ENCODE results near the gene IGFBP3. TPM values are rescaled to one million over a fixed set of nuclear protein-coding genes. Genes with fewer than 3 reads are reported as not detected.

The IGFBP3 gene
- total and polyA plus RNA-seq, 2 of the 13 experiments (the other 11 are each of a cell fraction or from before 2014, with no cell fraction given): 57.5 TPM; not detected in 1

DNA sequence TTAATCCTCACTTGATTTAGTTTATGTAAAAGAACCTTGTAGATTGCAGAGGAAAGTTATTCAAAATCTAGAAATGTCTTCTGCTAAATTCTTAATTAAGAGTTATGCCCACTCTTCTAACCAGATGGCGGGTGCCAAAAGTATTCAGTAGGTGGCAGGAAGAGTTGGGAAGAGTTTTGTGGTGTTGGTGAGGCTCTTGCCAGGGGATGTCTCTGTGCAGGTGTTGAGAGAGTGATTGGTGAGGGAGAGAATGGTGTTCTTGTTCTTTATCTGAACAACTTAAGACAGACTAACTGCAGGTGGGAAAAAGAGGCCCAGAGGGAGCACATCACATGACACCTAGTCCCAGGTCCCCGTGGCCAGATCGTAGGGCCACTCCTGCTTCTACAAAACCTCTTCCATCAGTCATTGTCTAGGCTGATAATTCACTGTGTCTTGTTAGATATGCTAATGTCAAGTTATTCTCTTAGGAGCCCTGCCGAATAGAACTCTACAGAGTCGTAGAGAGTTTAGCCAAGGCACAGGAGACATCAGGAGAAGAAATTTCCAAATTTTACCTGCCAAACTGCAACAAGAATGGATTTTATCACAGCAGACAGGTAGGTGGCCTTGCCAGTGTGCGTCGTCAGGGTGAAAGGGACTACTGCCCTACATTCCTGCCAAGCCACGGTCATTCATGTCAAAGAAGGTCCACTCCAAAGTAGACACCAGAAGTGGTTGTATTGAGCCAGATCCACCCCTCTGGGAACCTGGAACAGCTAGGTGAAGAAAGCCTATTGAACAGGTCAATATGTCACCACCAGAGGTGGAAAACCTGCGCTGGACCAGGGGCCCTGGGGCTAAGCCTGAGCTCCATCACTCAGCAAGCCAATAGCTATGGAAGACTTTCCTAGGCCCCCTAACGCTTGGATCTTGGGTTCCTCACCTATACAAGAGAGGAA, 29.3 kb downstream of the IGFBP3 start (continued):
- TF ChIP-seq ZFP90 (CRISPR knock-in tag; IDR thresholded peaks at IDR 0.05; ENCODE audit: borderline replicate concordance): no peak
- no peak for TF ChIP-seq TEAD2 (CRISPR knock-in tag; IDR thresholded peaks at IDR 0.05)
- TF ChIP-seq, protein P1, sequence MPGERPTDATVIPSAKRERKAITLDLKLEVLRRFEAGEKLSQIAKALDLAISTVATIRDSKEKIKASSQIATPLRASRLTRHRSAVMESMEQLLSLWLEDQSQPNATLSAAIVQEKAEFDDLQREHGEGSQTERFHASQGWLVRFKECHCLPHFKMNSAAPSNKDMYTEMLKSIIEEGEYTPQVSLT (CRISPR knock-in tag; IDR thresholded peaks at IDR 0.05; ENCODE audit: borderline replicate concordance, low read depth): no peak
- TF ChIP-seq, protein P2, sequence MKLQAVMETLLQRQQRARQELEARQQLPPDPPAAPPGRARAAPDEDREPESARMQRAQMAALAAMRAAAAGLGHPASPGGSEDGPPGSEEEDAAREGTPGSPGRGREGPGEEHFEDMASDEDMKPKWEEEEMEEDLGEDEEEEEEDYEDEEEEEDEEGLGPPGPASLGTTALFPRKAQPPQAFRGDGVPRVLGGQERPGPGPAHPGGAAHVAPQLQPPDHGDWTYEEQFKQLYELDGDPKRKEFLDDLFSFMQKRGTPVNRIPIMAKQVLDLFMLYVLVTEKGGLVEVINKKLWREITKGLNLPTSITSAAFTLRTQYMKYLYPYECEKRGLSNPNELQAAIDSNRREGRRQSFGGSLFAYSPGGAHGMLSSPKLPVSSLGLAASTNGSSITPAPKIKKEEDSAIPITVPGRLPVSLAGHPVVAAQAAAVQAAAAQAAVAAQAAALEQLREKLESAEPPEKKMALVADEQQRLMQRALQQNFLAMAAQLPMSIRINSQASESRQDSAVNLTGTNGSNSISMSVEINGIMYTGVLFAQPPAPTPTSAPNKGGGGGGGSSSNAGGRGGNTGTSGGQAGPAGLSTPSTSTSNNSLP (IDR thresholded peaks at IDR 0.05; ENCODE audit: low read depth, low read length): no peak
- TF ChIP-seq ZC3H13 (CRISPR knock-in tag; IDR thresholded peaks at IDR 0.05): peak; percentile 97
- 0 out of 2 replicates have a peak, but pooled peaks have one; percentile 16 for TF ChIP-seq NRL (CRISPR knock-in tag; IDR thresholded peaks at IDR 0.05; ENCODE audit: borderline replicate concordance)
- 0 out of 2 replicates have a peak, but pooled peaks have one; percentile 41 for TF ChIP-seq ZNF790 (CRISPR knock-in tag; IDR thresholded peaks at IDR 0.05; ENCODE audit: borderline replicate concordance)
- no peak for TF ChIP-seq MAFF (IDR thresholded peaks at IDR 0.05; ENCODE audit: low read depth, low read length)
- TF ChIP-seq ZNF75D (CRISPR knock-in tag; IDR thresholded peaks at IDR 0.05; ENCODE audit: borderline replicate concordance): no peak
- TF ChIP-seq, protein P3, sequence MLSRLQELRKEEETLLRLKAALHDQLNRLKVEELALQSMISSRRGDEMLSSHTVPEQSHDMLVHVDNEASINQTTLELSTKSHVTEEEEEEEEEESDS (CRISPR knock-in tag; IDR thresholded peaks at IDR 0.05; ENCODE audit: borderline replicate concordance): peak; percentile 25; the same call in 1 of the 2 replicates
- peak; percentile 15; the same call in 1 of the 2 replicates for TF ChIP-seq EED (CRISPR knock-in tag; IDR thresholded peaks at IDR 0.05)
- no peak; the same call in 1 of the 2 replicates for TF ChIP-seq ZNF350 (CRISPR knock-in tag; IDR thresholded peaks at IDR 0.05; ENCODE audit: borderline replicate concordance, low read depth)
- TF ChIP-seq, protein P4, sequence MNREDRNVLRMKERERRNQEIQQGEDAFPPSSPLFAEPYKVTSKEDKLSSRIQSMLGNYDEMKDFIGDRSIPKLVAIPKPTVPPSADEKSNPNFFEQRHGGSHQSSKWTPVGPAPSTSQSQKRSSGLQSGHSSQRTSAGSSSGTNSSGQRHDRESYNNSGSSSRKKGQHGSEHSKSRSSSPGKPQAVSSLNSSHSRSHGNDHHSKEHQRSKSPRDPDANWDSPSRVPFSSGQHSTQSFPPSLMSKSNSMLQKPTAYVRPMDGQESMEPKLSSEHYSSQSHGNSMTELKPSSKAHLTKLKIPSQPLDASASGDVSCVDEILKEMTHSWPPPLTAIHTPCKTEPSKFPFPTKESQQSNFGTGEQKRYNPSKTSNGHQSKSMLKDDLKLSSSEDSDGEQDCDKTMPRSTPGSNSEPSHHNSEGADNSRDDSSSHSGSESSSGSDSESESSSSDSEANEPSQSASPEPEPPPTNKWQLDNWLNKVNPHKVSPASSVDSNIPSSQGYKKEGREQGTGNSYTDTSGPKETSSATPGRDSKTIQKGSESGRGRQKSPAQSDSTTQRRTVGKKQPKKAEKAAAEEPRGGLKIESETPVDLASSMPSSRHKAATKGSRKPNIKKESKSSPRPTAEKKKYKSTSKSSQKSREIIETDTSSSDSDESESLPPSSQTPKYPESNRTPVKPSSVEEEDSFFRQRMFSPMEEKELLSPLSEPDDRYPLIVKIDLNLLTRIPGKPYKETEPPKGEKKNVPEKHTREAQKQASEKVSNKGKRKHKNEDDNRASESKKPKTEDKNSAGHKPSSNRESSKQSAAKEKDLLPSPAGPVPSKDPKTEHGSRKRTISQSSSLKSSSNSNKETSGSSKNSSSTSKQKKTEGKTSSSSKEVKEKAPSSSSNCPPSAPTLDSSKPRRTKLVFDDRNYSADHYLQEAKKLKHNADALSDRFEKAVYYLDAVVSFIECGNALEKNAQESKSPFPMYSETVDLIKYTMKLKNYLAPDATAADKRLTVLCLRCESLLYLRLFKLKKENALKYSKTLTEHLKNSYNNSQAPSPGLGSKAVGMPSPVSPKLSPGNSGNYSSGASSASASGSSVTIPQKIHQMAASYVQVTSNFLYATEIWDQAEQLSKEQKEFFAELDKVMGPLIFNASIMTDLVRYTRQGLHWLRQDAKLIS (CRISPR knock-in tag; IDR thresholded peaks at IDR 0.05): peak; percentile 62; the same call in 1 of the 2 replicates
- TF ChIP-seq ZBTB1 (CRISPR knock-in tag; IDR thresholded peaks at IDR 0.05; ENCODE audit: borderline replicate concordance): no peak
- TF ChIP-seq ZBTB42 (CRISPR knock-in tag; IDR thresholded peaks at IDR 0.05): no peak
- no peak for TF ChIP-seq ZNF670 (CRISPR knock-in tag; IDR thresholded peaks at IDR 0.05; ENCODE audit: borderline replicate concordance)
- no peak for TF ChIP-seq KMT2B (CRISPR knock-in tag; IDR thresholded peaks at IDR 0.05)

Measured in HepG2 (cell line).